Femur (tissue), 1 donor: ENCODE measurements around the gene CHST8.
"Not testable (repeated sequence)": the region's sequence is repeated elsewhere in the genome, so short reads cannot be mapped to it uniquely, and the experiment has no call there.

ENCODE experiments used
- DNase-seq: peaks from one replicate; pipeline ENCODE4 v3.0.0-alpha.2; 2017

The CHST8 gene

DNA sequence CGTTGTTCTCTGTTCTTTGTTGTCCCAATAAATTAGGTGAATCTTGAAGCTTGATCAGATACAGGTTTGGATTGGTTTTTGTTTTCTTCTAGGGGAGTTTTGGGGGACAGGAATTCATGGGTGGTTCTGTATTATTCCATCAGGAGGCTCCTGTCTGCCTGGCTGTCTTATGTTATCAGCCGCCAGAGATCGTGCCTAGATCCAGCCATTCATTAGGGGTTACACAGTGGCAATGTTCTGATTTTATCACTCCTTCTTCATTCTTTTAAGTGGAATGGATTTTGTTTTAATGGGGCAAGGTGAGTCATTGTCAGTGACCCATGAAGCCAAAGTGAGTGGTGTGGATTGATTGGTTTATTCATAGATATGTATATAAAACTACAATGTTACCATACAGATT is 71.9 kb downstream of the CHST8 start:
- no peak for DNase-seq

DNA sequence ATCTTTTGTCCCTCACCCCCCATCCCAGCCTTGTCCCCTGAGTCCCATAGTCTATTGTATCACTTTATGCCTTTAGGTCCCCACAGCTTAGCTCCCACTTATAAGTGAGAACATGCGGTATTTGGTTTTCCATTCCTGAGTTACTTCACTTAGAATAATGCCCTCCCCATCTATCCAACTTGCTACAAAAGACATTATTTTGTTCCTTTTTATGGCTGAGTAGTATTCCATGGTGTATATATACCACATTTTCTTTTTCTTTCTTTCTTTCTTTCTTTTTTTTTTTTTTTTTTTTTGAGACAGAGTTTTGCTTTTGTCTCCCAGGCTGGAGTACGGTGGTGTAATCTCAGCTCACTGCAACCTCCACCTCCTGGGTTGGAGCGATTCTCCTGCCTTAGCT is 73.8 kb downstream of the CHST8 start:
- not testable (repeated sequence) for DNase-seq

DNA sequence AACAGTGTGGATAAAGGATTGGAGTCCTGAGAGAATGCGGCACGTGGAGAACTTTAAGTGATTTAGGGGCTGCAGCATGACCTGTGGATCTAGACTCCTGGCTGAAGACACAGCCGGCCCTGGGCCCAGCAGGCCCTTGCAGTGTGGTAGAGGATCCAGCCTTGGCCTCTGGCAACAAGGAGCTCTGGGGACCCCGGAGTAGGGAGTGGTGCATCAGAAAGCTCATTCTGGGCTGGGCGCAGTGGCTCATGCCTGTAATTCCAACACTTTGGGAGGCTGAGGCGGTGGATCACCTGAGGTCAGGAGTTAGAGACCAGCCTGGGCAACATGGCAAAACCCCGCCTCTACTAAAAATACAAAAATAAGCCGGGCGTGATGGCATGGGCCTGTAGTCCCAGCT is 76.0 kb downstream of the CHST8 start:
- DNase-seq, result no peak

DNA sequence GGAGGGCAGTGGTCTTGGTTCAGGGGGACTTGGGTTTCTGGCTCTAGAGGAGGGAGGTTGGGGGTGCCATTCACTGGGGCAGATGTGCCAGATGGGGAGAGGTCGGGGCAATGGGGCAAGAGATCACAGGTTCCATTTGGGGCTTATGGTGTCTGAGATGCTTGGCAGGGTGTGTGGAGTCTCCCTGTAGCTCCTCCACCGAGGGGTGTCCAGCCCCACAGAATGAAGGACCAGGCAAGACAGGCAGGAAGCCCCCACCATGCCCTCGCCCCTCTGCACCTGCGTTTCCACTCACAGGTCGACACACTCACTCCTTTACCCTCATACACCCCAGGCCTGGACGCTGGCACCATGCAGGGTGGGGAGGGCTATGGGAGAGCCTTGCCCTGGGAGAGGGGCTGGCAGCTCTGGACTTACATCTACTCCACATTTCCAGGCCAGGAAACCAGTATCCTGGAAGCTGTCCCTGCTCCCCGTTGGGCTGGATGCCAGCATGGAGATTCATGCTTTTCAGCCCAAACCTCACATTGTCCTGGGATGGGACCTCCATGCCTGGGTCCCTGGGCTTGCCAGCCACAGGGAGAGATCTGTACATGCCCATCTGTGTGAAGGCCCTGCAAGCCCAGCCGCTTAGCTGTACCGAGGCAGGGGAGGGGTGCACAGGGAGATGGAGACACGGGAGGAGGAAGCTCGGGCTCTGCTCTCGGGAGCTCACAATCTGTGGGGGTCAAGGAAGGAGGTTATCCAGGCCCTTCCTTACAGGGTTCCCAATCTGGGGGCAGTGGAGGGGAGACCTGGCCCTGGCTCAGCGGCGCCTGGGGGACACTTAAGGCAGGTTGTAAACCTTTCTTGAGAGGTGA is 77.1 kb downstream of the CHST8 start:
- no peak for DNase-seq

DNA sequence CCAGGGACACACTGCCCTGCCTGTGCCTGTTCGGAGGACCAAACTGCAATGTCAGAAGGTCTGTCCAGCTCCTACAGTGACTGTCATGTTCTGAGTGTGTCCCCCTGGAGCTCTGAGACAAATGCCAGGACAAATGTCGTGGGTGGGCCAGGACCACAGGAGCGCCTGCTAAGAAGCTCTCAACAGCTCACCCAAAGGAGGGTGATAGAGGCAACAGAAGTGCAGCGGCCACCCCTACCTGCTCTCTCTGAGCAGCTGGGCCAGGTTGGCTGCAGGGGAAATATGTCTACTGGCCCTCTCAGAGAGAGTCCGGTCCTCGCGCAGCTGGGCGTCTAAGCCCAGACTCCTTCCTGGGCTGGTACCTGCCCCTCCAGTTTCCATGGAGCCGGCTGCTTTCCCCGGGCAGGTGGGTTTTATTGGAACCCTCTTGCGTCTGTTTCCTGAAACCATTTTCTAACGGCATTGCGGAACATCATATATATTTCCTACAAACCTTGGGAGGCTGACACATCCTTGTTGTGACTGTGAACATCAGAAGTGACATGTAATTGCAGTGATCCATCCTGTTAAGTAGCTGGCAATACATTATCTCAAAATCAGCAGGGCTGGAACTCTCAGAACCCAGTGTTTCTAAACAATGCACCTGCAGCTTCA is 78.1 kb downstream of the CHST8 start:
- DNase-seq, result no peak

DNA sequence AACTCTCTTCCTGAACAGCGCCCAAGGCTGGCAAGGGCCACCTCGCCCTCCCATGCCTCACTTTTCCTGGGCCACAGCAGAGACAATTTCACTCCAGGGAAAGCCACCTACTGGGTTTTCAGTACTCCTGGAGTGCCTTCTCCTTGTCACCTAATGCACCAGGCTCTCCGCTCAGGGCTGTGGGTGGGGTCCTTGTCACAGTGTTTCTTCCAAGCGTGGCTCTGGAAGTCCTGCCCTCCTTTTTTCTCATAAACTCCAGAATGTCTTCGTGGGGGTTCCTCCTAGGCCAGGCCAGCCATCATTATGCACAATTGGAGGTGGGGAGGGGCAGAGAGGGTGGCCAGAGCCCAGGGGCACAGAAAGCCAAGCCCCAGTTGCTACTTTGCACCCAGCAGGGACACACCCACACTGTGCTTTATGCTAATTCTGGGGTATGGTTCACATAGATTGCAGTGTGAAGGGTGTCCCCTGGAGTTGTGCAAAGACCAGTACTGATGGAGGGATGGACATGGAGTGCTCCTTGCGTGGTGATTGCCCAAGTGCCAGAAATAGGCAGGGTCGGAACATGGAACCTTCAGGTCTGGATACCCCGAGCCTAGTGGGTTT is 78.8 kb downstream of the CHST8 start:
- DNase-seq, result no peak

DNA sequence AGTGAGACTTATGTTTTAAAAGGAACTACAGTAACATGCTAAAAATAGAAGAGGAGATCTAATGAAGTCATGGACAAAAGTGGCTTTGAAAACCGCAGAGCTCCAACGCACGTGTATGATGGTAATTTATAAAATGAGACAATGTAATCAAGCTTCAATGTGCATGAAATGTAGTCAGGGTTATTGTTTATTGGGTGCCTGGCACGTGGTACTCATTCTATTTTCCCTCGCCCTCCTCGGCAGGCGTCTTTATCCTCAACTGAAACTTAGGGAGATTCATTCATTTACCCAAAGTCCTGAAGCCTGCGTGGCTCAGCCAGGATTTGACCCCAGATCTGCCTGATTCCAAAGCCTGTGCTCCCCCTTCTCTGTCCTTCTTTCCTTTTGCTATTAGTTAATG is 79.8 kb downstream of the CHST8 start:
- no peak for DNase-seq

DNA sequence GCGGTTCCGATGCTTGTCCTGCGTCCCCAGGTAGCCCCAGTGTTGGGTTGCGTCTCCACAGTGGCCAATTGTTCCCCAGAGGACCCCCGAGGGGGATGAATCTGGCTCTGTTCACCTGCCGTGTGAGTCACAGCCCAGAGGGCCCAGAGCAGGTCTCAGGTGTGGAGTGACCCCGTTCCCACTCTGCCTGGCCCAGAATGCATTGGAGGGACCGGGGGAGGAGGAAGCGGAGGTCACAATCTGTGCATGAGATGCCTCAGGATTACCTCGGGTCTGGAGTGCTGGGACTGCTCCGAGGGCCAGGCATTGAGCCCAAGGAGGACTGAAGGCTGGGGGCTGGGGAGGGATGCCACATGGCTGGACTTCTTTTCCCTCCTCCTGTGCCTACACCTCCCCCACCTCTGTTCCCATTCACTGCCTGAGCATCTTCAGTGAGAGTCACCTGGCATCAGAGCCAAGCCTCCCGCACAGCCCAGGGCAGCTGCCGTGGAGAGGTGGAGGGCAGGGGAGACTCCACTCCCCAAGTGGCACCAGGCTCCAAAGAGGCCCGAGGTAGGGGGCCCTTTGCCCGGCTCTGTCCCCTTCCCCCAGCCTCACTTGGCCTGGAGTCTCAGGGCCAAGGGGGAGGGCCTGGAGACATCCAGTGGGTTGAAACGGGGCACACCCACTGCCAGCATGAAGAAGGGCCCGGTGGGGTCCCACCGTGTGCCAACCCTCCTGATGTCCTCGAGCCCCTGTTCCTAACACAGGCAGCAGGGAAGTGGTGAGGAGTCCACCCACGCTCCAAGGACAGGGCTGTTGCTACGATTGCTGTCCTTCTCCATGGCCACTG is 81.1 kb downstream of the CHST8 start:
- no peak for DNase-seq

DNA sequence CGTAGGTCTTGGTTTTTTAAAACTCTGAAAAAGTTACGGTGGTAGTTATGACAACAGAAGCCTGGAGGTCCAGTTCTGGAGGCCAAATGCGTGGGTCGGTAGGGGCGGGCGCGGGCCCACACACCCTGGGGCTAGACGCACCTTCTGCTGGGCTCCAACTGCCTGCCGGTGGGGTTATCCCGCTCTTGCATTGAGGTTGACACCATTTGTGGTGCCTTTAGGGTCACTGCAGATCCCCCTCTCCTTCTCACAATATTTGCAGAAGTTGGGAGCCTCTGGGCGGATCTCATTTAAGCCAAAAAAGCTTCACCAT is 81.6 kb downstream of the CHST8 start:
- no peak for DNase-seq

DNA sequence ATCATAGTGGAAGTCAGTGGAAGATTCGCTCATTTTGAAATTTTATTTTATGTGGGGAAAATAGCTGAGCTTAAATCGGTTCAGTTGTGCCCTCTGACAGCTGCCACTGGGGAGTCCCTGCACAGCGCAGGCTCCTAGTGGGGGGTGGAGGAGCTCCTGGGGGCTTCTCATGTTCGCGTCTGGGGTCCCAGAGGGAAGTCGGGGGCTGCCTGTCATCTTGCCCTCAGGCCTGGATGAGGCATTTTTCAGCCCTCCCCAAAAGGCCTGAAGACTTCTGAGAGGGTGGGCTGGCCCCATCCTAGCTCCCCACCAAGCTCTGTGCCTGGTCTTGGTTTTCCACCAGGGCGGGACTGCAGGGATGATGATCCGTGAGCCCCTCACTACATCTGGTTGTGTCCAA is 82.1 kb downstream of the CHST8 start:
- DNase-seq, result no peak

DNA sequence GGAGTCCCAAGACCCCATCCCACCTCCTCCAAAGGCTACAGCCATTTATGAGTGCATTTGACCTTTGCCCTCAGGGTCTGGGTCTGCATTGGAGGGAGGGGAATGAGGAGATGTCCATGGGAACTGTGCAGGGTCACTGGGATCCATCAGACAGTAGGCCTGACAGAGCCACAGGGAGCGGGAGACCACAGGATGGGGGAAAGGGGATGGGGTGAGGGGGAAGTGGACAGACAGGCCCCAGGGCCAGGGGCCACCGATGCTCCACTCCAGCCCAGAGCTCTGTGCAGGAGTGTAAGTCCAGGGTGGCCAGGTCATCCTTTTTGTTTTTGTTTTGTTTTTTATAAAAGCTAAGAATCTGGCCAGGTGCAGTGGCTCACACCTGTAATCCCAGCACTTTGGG is 82.5 kb downstream of the CHST8 start:
- DNase-seq, result no peak

DNA sequence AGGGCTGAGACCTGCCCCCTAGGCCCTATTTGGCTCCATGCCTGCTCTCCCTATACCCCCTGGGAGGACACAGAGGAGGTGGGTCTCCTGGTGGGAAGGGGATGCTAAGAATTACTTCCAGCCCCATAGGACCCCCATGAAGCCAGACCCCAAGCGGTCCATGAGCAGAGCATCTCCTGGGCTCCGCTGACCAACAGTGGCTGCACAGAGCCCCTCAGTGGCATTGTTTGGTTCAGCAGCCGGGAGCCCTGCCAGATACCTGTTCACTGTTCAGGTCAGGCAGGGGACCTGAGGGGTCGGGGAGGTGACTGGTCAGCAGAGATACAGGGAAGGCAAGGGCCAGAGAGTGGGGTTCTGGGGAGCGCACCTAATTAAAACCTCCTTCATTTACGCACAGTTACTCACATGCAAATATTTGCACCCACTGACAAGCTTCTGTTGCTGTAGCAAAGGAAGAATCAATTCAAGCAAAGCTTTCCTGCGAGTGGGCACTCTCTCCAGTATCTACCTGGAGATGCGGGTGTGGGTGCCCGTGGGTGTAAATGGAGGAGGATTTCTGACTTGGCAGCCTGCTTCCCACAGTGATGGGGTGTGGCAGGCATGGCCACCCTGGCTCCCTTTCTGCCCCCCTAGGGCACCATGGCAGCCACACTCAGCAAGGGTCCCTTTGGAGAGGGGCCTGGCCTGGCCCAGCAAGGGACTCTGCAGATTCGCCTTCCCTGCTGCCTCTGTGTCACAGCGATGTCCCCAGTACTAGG is 83.5 kb downstream of the CHST8 start:
- DNase-seq, result no peak

DNA sequence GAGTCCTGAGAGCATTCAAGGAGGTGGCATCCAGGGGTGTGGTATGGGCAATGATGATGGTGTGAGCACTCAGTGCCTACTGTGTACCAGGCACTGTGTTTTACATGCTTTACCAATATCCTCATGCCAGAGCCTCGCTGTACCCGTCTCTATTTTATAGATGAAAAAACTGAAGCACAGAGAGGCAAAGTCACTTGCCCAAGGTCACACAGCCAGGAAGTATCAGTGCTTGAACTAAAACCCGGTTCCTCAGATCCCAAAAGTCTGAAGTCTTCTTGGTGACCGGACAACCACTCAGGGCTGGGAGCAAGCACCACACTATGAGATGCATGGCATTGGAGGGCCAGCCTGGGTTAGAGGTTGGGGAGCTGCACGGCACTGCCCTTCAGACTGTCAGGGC is 84.1 kb downstream of the CHST8 start:
- no peak for DNase-seq

DNA sequence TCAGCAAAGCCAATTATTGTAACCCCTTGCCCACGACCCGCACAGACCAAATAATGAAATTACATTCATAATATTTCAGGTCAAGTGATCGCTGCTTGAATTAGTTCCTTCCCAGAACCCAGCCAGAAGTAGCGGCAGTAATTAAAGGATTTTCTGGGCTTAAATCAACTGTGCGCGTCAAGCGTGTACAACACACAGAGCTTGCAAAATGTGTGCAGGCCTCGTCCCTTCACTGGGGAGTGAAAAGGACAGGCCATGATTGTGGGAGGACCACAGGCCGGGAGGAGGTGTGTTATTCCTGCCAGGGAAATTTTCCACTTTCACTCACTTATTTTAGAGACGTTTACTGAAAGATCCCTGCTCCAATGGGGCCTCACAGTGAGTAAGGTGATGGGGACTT is 84.9 kb downstream of the CHST8 start:
- DNase-seq, result no peak

DNA sequence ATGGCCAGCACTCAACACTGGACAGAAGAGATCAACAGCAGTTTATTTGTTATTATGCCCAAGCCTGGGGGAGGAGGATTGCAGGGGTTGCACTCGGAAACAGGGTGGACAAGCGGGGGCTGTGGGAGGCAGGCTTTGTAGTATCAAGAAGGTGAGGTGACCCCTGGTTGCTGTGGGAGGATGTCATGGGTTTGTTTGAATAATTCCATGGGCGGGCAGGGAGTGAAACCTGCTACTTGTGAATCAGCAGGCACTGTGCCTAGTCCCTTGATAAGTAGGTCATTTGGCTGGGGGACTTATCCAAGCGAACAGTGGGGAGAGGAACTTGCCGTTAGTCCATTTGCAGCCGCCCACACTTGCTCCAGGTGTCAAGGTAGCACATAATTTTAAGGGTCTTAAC is 90.5 kb downstream of the CHST8 start:
- no peak for DNase-seq

DNA sequence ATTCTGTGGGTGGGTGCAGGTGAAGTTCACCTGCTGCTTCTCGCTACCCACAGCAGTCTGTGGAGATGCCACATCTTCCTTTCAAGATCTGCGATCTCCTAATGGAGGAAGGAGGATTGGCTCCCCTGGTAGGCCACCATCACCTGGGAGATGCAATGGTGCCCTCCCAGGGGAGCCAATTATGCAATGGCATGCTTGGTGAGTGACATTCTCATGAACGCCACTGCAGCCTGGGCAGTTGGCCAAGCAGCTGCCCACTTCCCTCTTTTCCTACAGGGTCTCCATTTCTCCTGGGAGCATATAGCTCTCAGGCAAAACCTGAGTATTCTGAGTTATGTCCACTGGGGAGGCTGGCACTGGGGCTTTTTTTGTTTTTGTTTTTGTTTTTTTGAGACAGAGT is 91.4 kb downstream of the CHST8 start:
- no peak for DNase-seq

DNA sequence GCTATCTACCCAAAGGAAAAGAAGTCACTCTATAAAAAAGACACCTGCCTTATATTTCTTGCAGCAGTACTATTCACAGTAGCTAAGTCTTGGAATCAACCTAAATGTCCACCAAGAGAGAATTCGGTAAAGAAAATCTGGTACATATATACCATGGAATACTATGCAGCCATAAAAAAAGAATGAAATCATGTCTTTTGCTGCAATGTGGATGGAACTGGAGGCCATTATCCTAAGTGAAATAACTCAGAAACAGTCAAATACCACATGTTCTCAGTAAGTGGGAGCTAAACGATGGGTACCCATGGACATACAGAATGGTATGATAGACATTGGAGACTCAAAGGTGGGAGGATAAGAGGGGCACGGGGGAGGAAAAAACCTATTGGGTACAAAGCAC is 92.4 kb downstream of the CHST8 start:
- DNase-seq, result no peak

DNA sequence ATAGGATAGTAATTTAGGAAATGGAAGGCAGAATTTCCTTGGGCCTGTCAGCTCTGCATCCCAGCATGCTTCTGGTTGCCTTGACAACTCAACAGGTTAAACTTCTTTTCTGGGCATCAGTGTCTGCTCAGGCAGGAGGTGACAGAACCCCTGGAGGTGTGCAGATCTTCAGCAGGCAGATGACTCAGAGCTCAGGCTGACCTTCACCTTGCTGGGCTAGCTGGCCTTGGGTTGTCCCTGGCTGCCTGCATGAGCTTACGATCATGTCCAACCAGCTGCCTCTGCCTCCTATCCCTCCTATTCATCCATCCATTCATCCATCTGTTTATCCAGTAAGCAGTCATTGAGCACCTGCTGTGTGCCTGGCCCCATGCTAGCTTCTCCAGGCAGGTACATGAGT is 93.7 kb downstream of the CHST8 start:
- no peak for DNase-seq

DNA sequence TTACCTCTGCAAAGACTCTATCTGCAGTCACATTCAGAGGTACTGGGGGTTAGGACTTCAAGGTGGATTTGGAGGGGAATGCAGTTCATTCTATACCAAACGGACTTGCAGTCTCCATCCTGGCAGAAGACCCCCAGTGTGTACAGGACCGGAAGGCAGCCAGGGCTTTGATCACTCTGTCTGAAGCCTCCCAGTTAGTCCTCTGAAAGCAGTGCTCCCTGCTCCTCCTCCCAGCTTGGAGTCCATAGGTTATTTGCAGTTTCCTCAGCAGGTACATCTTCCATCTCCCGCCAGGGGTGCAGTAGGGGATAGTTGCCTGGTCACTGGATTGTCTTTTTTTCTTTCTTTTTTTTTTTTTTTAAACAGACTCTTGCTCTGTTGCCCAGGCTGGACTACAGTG is 96.1 kb downstream of the CHST8 start:
- no peak for DNase-seq

DNA sequence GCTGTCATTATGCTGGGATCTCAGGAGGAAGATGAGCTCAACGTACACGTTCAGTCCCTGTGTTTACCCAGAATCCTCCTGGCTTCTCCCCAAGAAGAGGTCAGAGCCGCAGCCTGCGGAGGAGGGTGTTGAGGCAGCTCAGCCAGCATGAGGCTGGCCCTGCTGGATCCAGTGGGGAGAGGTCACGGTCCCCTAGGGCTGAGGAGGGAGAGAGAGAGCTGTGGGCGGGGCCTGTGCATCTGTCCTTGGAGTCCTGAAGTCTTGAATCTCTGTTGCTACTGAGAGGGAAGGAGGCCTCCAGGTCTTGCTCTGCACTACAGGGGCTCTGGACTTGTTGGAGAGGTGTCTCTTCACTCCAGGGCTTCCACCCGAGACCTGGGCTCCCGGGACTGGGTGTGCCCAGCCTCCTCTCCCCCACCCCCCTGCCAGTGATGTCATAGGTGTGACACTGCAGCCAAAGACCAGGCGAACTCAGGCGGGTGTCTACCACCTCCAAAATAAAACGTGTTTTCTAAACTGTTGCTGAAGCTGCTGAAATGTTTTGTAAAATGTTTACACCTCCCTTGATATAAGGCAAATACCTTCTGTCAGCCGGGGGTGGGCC is 97.0 kb downstream of the CHST8 start:
- no peak for DNase-seq

DNA sequence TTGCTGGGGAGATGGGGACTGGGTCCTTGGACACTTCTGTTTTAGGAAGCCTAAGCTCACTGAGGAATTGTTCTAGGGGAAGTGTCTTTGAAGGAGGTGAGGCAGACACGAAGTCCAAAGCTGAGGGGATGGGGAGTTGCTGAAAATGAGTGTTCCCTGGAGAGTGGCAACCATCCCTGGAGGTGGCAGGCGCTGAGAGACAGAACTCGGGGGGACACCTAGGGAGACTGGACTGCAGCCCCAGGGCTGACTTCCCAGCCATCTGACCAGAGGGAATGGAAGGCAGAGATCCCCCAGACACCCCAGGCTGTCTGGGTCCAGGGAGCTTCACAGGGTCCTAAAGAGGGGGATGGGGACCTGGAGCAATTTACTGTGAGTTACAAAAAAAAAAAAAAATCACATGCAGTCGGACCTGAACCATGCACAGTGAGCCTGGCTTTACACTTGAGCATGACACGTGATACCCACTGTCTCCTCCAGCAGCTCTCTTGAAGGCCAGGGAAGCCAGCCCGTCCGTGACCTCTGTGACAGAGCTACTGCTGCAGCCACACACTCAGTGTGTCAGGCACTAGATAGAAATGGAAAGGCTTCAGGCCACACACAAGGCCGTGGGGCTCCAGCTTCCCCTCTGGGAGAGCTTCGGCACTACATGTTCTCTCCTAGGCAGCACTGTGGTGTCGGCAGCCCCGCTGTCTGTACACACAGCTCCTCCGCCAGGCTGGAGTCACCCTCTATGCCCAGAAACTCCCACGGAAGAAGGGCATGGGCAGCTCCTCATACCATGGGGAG is 97.8 kb downstream of the CHST8 start:
- DNase-seq, result no peak

DNA sequence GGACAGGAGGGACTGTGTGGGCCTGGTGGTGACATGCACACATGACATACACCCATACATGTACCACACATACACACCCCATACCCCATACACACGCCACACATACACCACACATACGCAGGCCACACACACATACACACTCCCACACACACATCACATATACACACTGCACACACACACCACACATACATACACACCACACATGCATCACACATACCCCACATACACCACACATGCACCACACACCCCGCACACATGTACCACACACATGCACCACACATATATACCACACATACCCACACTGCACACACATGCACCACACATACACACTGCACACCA is 98.4 kb downstream of the CHST8 start:
- DNase-seq, result no peak
